ENCODE results near the gene HPS4.

DNA sequence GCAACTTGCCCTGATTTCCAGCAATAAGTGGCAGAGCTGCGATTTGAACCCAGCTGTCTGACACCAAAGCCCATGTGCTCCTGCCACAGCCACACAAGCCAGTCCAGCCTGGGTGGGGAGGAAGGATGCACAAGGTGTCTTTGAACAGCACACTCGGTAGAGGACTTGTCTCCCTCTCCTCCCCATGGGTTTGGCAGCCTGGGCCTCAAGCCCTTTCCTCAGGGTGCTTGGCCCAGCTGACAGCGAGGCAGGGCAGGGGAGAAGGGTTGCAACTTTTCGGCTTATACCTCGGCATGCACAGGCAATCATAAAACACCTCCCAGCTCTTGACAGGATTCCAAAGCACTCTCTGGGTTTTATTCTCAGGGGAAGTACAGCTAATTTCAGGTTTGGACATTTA is 35.2 kb downstream of the HPS4 start:
- no peak for TF ChIP-seq SIN3A (IDR thresholded peaks at IDR 0.05; ENCODE audit: borderline replicate concordance, low read depth, low read length)
- TF ChIP-seq, protein P1, sequence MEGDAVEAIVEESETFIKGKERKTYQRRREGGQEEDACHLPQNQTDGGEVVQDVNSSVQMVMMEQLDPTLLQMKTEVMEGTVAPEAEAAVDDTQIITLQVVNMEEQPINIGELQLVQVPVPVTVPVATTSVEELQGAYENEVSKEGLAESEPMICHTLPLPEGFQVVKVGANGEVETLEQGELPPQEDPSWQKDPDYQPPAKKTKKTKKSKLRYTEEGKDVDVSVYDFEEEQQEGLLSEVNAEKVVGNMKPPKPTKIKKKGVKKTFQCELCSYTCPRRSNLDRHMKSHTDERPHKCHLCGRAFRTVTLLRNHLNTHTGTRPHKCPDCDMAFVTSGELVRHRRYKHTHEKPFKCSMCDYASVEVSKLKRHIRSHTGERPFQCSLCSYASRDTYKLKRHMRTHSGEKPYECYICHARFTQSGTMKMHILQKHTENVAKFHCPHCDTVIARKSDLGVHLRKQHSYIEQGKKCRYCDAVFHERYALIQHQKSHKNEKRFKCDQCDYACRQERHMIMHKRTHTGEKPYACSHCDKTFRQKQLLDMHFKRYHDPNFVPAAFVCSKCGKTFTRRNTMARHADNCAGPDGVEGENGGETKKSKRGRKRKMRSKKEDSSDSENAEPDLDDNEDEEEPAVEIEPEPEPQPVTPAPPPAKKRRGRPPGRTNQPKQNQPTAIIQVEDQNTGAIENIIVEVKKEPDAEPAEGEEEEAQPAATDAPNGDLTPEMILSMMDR (IDR thresholded peaks at IDR 0.05): no peak
- no peak for TF ChIP-seq RAD21 (IDR thresholded peaks at IDR 0.05; ENCODE audit: low read length)
- no peak for TF ChIP-seq MAX (IDR thresholded peaks at IDR 0.05; ENCODE audit: low read depth)
- TF ChIP-seq ELF1 (IDR thresholded peaks at IDR 0.05): no peak
- no peak for TF ChIP-seq USF2 (IDR thresholded peaks at IDR 0.05; ENCODE audit: borderline replicate concordance, low read depth, low read length)

All from SK-N-SH (cell line).